KMS-11 (cell line): ENCODE data around the gene POP4.

Experiments
- H2AFZ ChIP-seq: fragments of 200-600 bp; sonication (generic); 2 replicates; pipeline ENCODE4 v1.6.1; 2016; ENCODE audit warnings: antibody characterized with exemption, mixed run types, low read depth
- H3K27ac ChIP-seq: fragments of 200-600 bp; sonication (generic); 2 replicates; pipeline ENCODE4 v1.6.1; 2016; ENCODE audit warnings: mild to moderate bottlenecking, mixed run types
- H3K27me3 ChIP-seq: fragments of 200-600 bp; sonication (generic); 2 replicates; pipeline ENCODE4 v1.6.1; 2017; ENCODE audit warnings: mild to moderate bottlenecking, low read depth, mixed run types, moderate library complexity; ENCODE audit not compliant: insufficient read depth
- H3K36me3 ChIP-seq: fragments of 200-600 bp; sonication (generic); 2 replicates; pipeline ENCODE4 v1.6.1; 2017; ENCODE audit warnings: mild to moderate bottlenecking, mixed run types; ENCODE audit not compliant: insufficient read depth
- H3K4me1 ChIP-seq: fragments of 200-600 bp; sonication (generic); 2 replicates; pipeline ENCODE4 v1.6.1; 2016; ENCODE audit warnings: mild to moderate bottlenecking, low read depth, mixed run types; ENCODE audit not compliant: poor library complexity, severe bottlenecking
- H3K4me2 ChIP-seq: fragments of 200-600 bp; sonication (generic); 2 replicates; pipeline ENCODE4 v1.7.0; 2016; ENCODE audit warnings: mild to moderate bottlenecking, mixed run types
- H3K4me3 ChIP-seq: fragments of 200-600 bp; sonication (generic); IDR thresholded peaks from 2 replicates; pipeline ENCODE4 v1.6.1; 2017; ENCODE audit warnings: low read depth, low read length, mixed read lengths; ENCODE audit not compliant: insufficient read depth
- H3K79me2 ChIP-seq: fragments of 200-600 bp; sonication (generic); 2 replicates; pipeline ENCODE4 v1.6.1; 2016; ENCODE audit warnings: low read depth, mixed run types; ENCODE audit not compliant: insufficient read depth
- H3K9ac ChIP-seq: fragments of 200-600 bp; sonication (generic); 2 replicates; pipeline ENCODE4 v1.6.1; 2016; ENCODE audit warnings: mild to moderate bottlenecking, mixed run types
- H4K20me1 ChIP-seq: fragments of 200-600 bp; sonication (generic); 2 replicates; pipeline ENCODE4 v1.6.1; 2016; ENCODE audit warnings: mild to moderate bottlenecking, mixed run types; ENCODE audit not compliant: insufficient read depth
- CTCF ChIP-seq: fragments of 200-600 bp; sonication (generic); conservative IDR thresholded peaks from 2 replicates; pipeline ENCODE4 v1.6.1; 2017; ENCODE audit warnings: low read depth, mild to moderate bottlenecking, antibody characterized with exemption, low read length, moderate library complexity, mixed read lengths

Gene POP4

GRCh38 chr19:29650772-29651387 lies 44.8 kb downstream of the POP4 start:
- TF ChIP-seq CTCF: no peak
- no peaks in the 10 kb centered on the region for H4K20me1 ChIP-seq
- no peaks in the 10 kb centered on the region for H3K36me3 ChIP-seq
- no peak overlapping the region for H3K4me3 ChIP-seq
- H2AFZ ChIP-seq: no peak overlapping the region
- no peaks in the 10 kb centered on the region; the same call in 1 of the 2 replicates for H3K27me3 ChIP-seq
- H3K9ac ChIP-seq: no peak overlapping the region
- no peaks in the 10 kb centered on the region for H3K4me1 ChIP-seq
- no peaks in the 10 kb centered on the region for H3K79me2 ChIP-seq
- H3K4me2 ChIP-seq: no peak overlapping the region
- H3K27ac ChIP-seq: no peak overlapping the region

- H4K20me1 ChIP-seq: no peaks in the 10 kb centered on the region
These were observed 45.7 kb downstream of the POP4 start for GRCh38 chr19:29651622-29652394.

GRCh38 chr19:29653398-29653797 lies 47.3 kb downstream of the POP4 start:
- Histone ChIP-seq H3K36me3 (no peaks in the 10 kb centered on the region), H2AFZ (no peak overlapping the region), H3K27ac (no peak overlapping the region), H4K20me1 (no peaks in the 10 kb centered on the region), H3K9ac (no peak overlapping the region), H3K79me2 (no peaks in the 10 kb centered on the region), H3K4me1 (no peaks in the 10 kb centered on the region), H3K4me3 (no peak overlapping the region), H3K27me3 (no peaks in the 10 kb centered on the region; the same call in 1 of the 2 replicates), H3K4me2 (no peak overlapping the region)
- TF ChIP-seq CTCF: no peak

More at GRCh38 chr19:29651622-29652394, 45.7 kb downstream of the POP4 start:
- Histone ChIP-seq H2AFZ (no peak overlapping the region), H3K27ac (no peak overlapping the region), H3K79me2 (no peaks in the 10 kb centered on the region), H3K4me3 (no peak overlapping the region), H3K9ac (no peak overlapping the region), H3K4me1 (no peaks in the 10 kb centered on the region), H3K4me2 (no peak overlapping the region), H3K36me3 (no peaks in the 10 kb centered on the region), H3K27me3 (no peaks in the 10 kb centered on the region; the same call in 1 of the 2 replicates)
- no peak for TF ChIP-seq CTCF

GRCh38 chr19:29655648-29656335 lies 49.7 kb downstream of the POP4 start:
- no peaks in the 10 kb centered on the region for H4K20me1 ChIP-seq
- H3K9ac ChIP-seq: no peak overlapping the region
- no peak for TF ChIP-seq CTCF
- H3K4me3 ChIP-seq: no peak overlapping the region
- H3K27me3 ChIP-seq: no peaks in the 10 kb centered on the region; the same call in 1 of the 2 replicates
- H3K36me3 ChIP-seq: no peaks in the 10 kb centered on the region
- H2AFZ ChIP-seq: no peak overlapping the region
- no peak overlapping the region for H3K4me2 ChIP-seq
- no peaks in the 10 kb centered on the region for H3K4me1 ChIP-seq
- H3K79me2 ChIP-seq: no peaks in the 10 kb centered on the region
- H3K27ac ChIP-seq: no peak overlapping the region
